ENCODE data around the gene PLXNA1. TPM values are rescaled to one million over a fixed set of nuclear protein-coding genes. Genes with fewer than 3 reads are reported as not detected.

The PLXNA1 gene
- polyA plus RNA-seq, 3 donors = 31.8 to 33.4 (median 32.3) TPM

GRCh38 chr3:127001486-127002194, 18.7 kb downstream of the PLXNA1 start:
- no peak for DNase-seq

- DNase-seq = peak; percentile 87
Measured at GRCh38 chr3:127002195-127003174, 19.6 kb downstream of the PLXNA1 start.

- DNase-seq = no peak
Measured at GRCh38 chr3:127003175-127003555, 20.2 kb downstream of the PLXNA1 start.

- DNase-seq = no peak
Measured at GRCh38 chr3:127003601-127004280, 20.8 kb downstream of the PLXNA1 start.

GRCh38 chr3:127004641-127005397, 21.9 kb downstream of the PLXNA1 start:
- no peak for DNase-seq

- DNase-seq = no peak
Measured at GRCh38 chr3:127005864-127006500, 23.1 kb downstream of the PLXNA1 start.

GRCh38 chr3:127006781-127007436, 24.0 kb downstream of the PLXNA1 start:
- DNase-seq = no peak

- DNase-seq = no peak
Measured at GRCh38 chr3:127008236-127008635, 25.3 kb downstream of the PLXNA1 start.

- no peak for DNase-seq
Measured at GRCh38 chr3:127009531-127009930, 26.6 kb downstream of the PLXNA1 start.

GRCh38 chr3:127011270-127011992, 28.5 kb downstream of the PLXNA1 start:
- no peak for DNase-seq

GRCh38 chr3:127012091-127012490, 29.2 kb downstream of the PLXNA1 start:
- DNase-seq = no peak

GRCh38 chr3:127013181-127013580, 30.3 kb downstream of the PLXNA1 start:
- DNase-seq = no peak

- DNase-seq = no peak
Measured at GRCh38 chr3:127013758-127014535, 31.0 kb downstream of the PLXNA1 start.

GRCh38 chr3:127014536-127015281, 31.8 kb downstream of the PLXNA1 start:
- no peak for DNase-seq

- no peak for DNase-seq
Measured at GRCh38 chr3:127015282-127016042, 32.5 kb downstream of the PLXNA1 start.

GRCh38 chr3:127016043-127016343, 33.1 kb downstream of the PLXNA1 start:
- DNase-seq = no peak

- no peak for DNase-seq
Measured at GRCh38 chr3:127016461-127016860, 33.5 kb downstream of the PLXNA1 start.

GRCh38 chr3:127017229-127017628, 34.3 kb downstream of the PLXNA1 start:
- DNase-seq = no peak
